ENCODE results near the gene BSDC1.

BSDC1 gene

GRCh38 chr1:32333251-32333963 is 60.8 kb downstream of the BSDC1 start:
- Histone ChIP-seq H3K9me2 (ENCODE audit: low read depth, low read length) (no peaks in the 10 kb centered on the region), H3K36me3 (ENCODE audit: insufficient read depth, low read length) (peaks cover 64% of the 10 kb centered on the region), H3K27me3 (ENCODE audit: insufficient read depth, low read length) (0 out of 2 replicates have a peak, but pooled peaks cover 8% of the 10 kb centered on the region), H3K27ac (ENCODE audit: low read depth, low read length, poor library complexity, severe bottlenecking) (peak overlapping the region; percentile 77), H3K79me2 (ENCODE audit: insufficient read depth, low read length) (peaks cover 7% of the 10 kb centered on the region; the same call in 1 of the 2 replicates), H3F3A (ENCODE audit: insufficient read depth, low read length) (peaks cover 15% of the 10 kb centered on the region), H2AFZ (ENCODE audit: low read length) (no peak overlapping the region), H3K9me3 (ENCODE audit: low read length) (no peaks in the 10 kb centered on the region), H4K20me1 (ENCODE audit: insufficient read depth, low read length) (no peaks in the 10 kb centered on the region), H3K4me2 (ENCODE audit: low read length) (peak overlapping the region; percentile 96), H3K4me3 (ENCODE audit: low read depth, low read length, poor library complexity, severe bottlenecking) (peak overlapping the region; percentile 74), H3K9ac (ENCODE audit: low read length) (no peak overlapping the region), H3K4me1 (ENCODE audit: insufficient read depth, low read length, severe bottlenecking) (peaks cover 44% of the 10 kb centered on the region)
- TF ChIP-seq CTCF (IDR thresholded peaks at IDR 0.05; ENCODE audit: low read length): no peak
- TF ChIP-seq EZH2 (IDR thresholded peaks at IDR 0.05; ENCODE audit: borderline replicate concordance, low read length): no peak

GRCh38 chr1:32332290-32333079 is 61.8 kb downstream of the BSDC1 start:
- Histone ChIP-seq H3K27me3 (ENCODE audit: insufficient read depth, low read length) (0 out of 2 replicates have a peak, but pooled peaks cover 4% of the 10 kb centered on the region), H3F3A (ENCODE audit: insufficient read depth, low read length) (peaks cover 15% of the 10 kb centered on the region), H3K9me3 (ENCODE audit: low read length) (no peaks in the 10 kb centered on the region), H3K4me2 (ENCODE audit: low read length) (no peak overlapping the region), H2AFZ (ENCODE audit: low read length) (no peak overlapping the region), H3K27ac (ENCODE audit: low read depth, low read length, poor library complexity, severe bottlenecking) (peak overlapping the region; percentile 77), H3K4me3 (ENCODE audit: low read depth, low read length, poor library complexity, severe bottlenecking) (no peak overlapping the region), H3K4me1 (ENCODE audit: insufficient read depth, low read length, severe bottlenecking) (peaks cover 39% of the 10 kb centered on the region), H4K20me1 (ENCODE audit: insufficient read depth, low read length) (no peaks in the 10 kb centered on the region), H3K9me2 (ENCODE audit: low read depth, low read length) (no peaks in the 10 kb centered on the region), H3K36me3 (ENCODE audit: insufficient read depth, low read length) (peaks cover 74% of the 10 kb centered on the region), H3K9ac (ENCODE audit: low read length) (no peak overlapping the region), H3K79me2 (ENCODE audit: insufficient read depth, low read length) (peaks cover 7% of the 10 kb centered on the region; the same call in 1 of the 2 replicates)
- TF ChIP-seq CTCF (IDR thresholded peaks at IDR 0.05; ENCODE audit: low read length) (no peak), EZH2 (IDR thresholded peaks at IDR 0.05; ENCODE audit: borderline replicate concordance, low read length) (no peak)

- H3K4me1 ChIP-seq (ENCODE audit: insufficient read depth, low read length, severe bottlenecking): peaks cover 32% of the 10 kb centered on the region
- peaks cover 82% of the 10 kb centered on the region for H3K36me3 ChIP-seq (ENCODE audit: insufficient read depth, low read length)
- peak overlapping the region; percentile 77 for H3K27ac ChIP-seq (ENCODE audit: low read depth, low read length, poor library complexity, severe bottlenecking)
- no peak overlapping the region for H3K9ac ChIP-seq (ENCODE audit: low read length)
- H3K79me2 ChIP-seq (ENCODE audit: insufficient read depth, low read length): peaks cover 7% of the 10 kb centered on the region; the same call in 1 of the 2 replicates
- no peak for TF ChIP-seq EZH2 (IDR thresholded peaks at IDR 0.05; ENCODE audit: borderline replicate concordance, low read length)
- H3K9me3 ChIP-seq (ENCODE audit: low read length): no peaks in the 10 kb centered on the region
- no peak overlapping the region for H2AFZ ChIP-seq (ENCODE audit: low read length)
- no peak overlapping the region for H3K4me2 ChIP-seq (ENCODE audit: low read length)
- H4K20me1 ChIP-seq (ENCODE audit: insufficient read depth, low read length): no peaks in the 10 kb centered on the region
- 0 out of 2 replicates have a peak, but pooled peaks cover under 1% of the 10 kb centered on the region for H3K27me3 ChIP-seq (ENCODE audit: insufficient read depth, low read length)
- peaks cover 15% of the 10 kb centered on the region for H3F3A ChIP-seq (ENCODE audit: insufficient read depth, low read length)
- H3K9me2 ChIP-seq (ENCODE audit: low read depth, low read length): no peaks in the 10 kb centered on the region
- no peak overlapping the region for H3K4me3 ChIP-seq (ENCODE audit: low read depth, low read length, poor library complexity, severe bottlenecking)
These were observed 62.7 kb downstream of the BSDC1 start for GRCh38 chr1:32331549-32331948.

Data from OCI-LY1 (cell line).